ENCODE data around the gene TRMT61A. TPM values are rescaled to one million over a fixed set of nuclear protein-coding genes. Genes with fewer than 3 reads are reported as not detected.

Gene TRMT61A
- 6.1 TPM for total RNA-seq (ENCODE audit: unreplicated experiment)
- long read RNA-seq, transcript TRMT61A-202 (4 exons, 3,229 nt), result major isoform, 7 of 8 reads
- long read RNA-seq, partial matches to known transcripts, result 0 of 8 reads
- long read RNA-seq, other reads (novel, unspliced or antisense), result 1 of 8 reads

GRCh38 chr14:103528587-103529382, at the start of gene TRMT61A:
Gene TRMT61A, plus strand, starts transcription at chr14:103529196. Its CDS starts 783 bp downstream, at chr14:103529979.
- peak; percentile 66 for DNase-seq (ENCODE audit: low spot score)
- Mint-ChIP-seq H3K4me1 (ENCODE audit: unreplicated experiment) (peaks cover 12% of the 10 kb centered on the region), H3K9me3 (ENCODE audit: unreplicated experiment) (no peaks in the 10 kb centered on the region), H3K36me3 (ENCODE audit: low read depth, unreplicated experiment) (peaks cover 1% of the 10 kb centered on the region), H3K27me3 (ENCODE audit: unreplicated experiment) (peaks cover 14% of the 10 kb centered on the region), H3K4me3 (ENCODE audit: unreplicated experiment) (peak within 1 kb of the TSS; percentile 96), H3K27ac (ENCODE audit: unreplicated experiment) (peak within 1 kb of the TSS; percentile 89)
- no peak for TF ChIP-seq CTCF (IDR thresholded peaks at IDR 0.05; ENCODE audit: unreplicated experiment)

DNA sequence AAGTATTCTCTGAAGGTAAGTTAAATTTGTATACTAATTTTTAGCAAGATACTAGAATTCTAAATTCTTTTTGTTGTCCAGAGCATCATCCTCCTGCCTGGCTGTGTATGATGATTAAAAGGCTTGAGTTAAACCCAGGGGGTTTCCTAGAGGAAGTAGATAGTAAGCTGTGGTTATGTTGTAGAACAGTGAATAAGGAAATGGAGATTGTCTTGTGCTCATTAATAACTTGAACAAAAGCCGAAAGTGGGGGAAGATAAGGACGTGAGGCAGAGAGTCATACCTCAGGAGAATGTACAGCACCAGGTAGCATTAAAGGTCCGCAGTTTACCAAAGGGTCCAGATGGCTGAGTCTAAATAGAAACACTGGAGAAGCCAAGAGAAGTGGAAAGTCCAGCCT, 48.4 kb upstream of the TRMT61A start:
- no peak for TF ChIP-seq CTCF (IDR thresholded peaks at IDR 0.05; ENCODE audit: unreplicated experiment)
- DNase-seq (ENCODE audit: low spot score), result no peak
- H3K27ac Mint-ChIP-seq (ENCODE audit: unreplicated experiment), result no peak overlapping the region
- no peaks in the 10 kb centered on the region for H3K9me3 Mint-ChIP-seq (ENCODE audit: unreplicated experiment)
- H3K36me3 Mint-ChIP-seq (ENCODE audit: low read depth, unreplicated experiment), result peaks cover 29% of the 10 kb centered on the region
- no peaks in the 10 kb centered on the region for H3K27me3 Mint-ChIP-seq (ENCODE audit: unreplicated experiment)
- no peak overlapping the region for H3K4me3 Mint-ChIP-seq (ENCODE audit: unreplicated experiment)
- H3K4me1 Mint-ChIP-seq (ENCODE audit: unreplicated experiment), result no peaks in the 10 kb centered on the region

DNA sequence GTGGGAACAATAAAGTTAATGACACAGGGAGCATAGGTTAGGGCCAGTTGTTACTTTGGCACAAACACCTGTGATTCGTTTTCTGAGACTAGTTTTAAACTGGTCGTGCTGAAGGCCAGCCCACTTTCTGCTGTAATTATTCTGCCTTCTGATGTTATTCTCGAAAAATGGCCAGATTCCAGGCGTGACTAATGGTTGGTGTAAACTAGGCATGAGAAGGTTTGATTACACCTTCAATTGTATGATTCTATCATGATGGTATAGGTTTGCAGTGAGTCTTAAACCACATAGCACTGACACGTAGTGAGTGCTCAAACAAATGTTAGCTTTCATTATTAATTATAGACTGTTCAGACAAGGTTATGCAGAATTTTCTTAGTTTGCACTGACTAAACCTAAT, 45.4 kb upstream of the TRMT61A start:
- no peak for TF ChIP-seq CTCF (IDR thresholded peaks at IDR 0.05; ENCODE audit: unreplicated experiment)
- Mint-ChIP-seq H3K36me3 (ENCODE audit: low read depth, unreplicated experiment) (peaks cover 21% of the 10 kb centered on the region), H3K27me3 (ENCODE audit: unreplicated experiment) (no peaks in the 10 kb centered on the region), H3K27ac (ENCODE audit: unreplicated experiment) (no peak overlapping the region), H3K4me1 (ENCODE audit: unreplicated experiment) (no peaks in the 10 kb centered on the region), H3K4me3 (ENCODE audit: unreplicated experiment) (peak overlapping the region; percentile 74), H3K9me3 (ENCODE audit: unreplicated experiment) (no peaks in the 10 kb centered on the region)
- DNase-seq (ENCODE audit: low spot score), result no peak

DNA sequence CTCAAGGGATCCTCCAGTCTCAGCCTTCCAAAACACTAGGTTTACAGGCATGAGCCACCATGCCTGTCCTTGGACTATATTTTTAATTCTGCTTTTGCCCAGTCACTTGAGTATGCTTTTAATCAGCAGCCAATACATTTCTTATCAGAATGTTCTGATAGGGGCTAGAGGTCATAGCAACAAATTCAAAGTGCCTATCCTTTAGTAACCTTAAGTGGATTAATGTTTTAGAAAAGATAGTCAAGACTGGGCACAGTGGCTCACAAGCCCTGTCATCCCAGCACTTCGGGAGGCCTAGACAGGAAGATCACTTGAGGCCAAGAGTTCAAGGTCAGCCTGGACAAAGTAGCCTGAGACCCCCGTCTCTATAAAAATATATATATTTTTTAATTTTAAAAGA, 43.5 kb upstream of the TRMT61A start:
- Mint-ChIP-seq H3K36me3 (ENCODE audit: low read depth, unreplicated experiment) (peaks cover 28% of the 10 kb centered on the region), H3K27ac (ENCODE audit: unreplicated experiment) (no peak overlapping the region), H3K27me3 (ENCODE audit: unreplicated experiment) (no peaks in the 10 kb centered on the region), H3K4me1 (ENCODE audit: unreplicated experiment) (no peaks in the 10 kb centered on the region), H3K9me3 (ENCODE audit: unreplicated experiment) (no peaks in the 10 kb centered on the region), H3K4me3 (ENCODE audit: unreplicated experiment) (no peak overlapping the region)
- no peak for TF ChIP-seq CTCF (IDR thresholded peaks at IDR 0.05; ENCODE audit: unreplicated experiment)
- no peak for DNase-seq (ENCODE audit: low spot score)

DNA sequence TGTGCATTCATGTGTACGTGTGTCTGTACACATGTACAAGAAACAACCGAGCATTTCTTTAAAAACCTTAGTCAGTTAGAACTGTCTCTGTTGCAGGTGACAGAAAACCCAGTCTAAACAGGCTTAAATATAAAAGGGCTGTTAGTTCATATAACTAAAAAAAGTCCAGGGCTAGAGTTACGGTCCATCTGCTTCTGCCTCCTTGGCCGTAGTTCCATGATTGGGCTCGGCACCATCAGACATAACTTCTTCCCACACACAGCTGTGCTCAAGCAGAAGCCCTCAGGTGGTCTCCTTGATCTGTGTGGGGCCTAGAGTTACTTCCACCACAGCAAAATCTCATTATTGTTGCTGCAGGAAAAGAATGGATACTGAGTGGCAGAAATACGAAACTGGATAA, 40.9 kb upstream of the TRMT61A start:
- H3K4me3 Mint-ChIP-seq (ENCODE audit: unreplicated experiment), result no peak overlapping the region
- H3K4me1 Mint-ChIP-seq (ENCODE audit: unreplicated experiment), result peaks cover 22% of the 10 kb centered on the region
- H3K27me3 Mint-ChIP-seq (ENCODE audit: unreplicated experiment), result no peaks in the 10 kb centered on the region
- no peaks in the 10 kb centered on the region for H3K9me3 Mint-ChIP-seq (ENCODE audit: unreplicated experiment)
- no peak for DNase-seq (ENCODE audit: low spot score)
- TF ChIP-seq CTCF (IDR thresholded peaks at IDR 0.05; ENCODE audit: unreplicated experiment), result no peak
- H3K27ac Mint-ChIP-seq (ENCODE audit: unreplicated experiment), result no peak overlapping the region
- peaks cover 21% of the 10 kb centered on the region for H3K36me3 Mint-ChIP-seq (ENCODE audit: low read depth, unreplicated experiment)
